GM13977 (cell line): ENCODE data around the gene APOA5.

ENCODE experiments used
- DNase-seq: peaks from one replicate; pipeline ENCODE4 v3.0.0; 2012; ENCODE audit warnings: low spot score
- CTCF ChIP-seq: IDR thresholded peaks from 2 replicates; pipeline ENCODE4 v1.5.1; 2012; ENCODE audit warnings: mild to moderate bottlenecking, control low read depth; ENCODE audit not compliant: insufficient read depth; ENCODE audit errors: extremely low read depth, missing control alignments
- in situ Hi-C: fragments of 300-500 bp; cut with MboI; formaldehyde crosslinking; loops from one replicate; pipeline ENCODE4 v1.12.0; 2022; ENCODE audit warnings: low sequenced_read_pairs, low pct_unique_long_range_greater_than_20kb, mixed read lengths, inconsistent platforms; ENCODE audit not compliant: unreplicated experiment

The APOA5 gene

GRCh38 chr11:116750070-116750718, 41.5 kb downstream of the APOA5 start:
- DNase-seq = no peak
- TF ChIP-seq CTCF = no peak
- in situ Hi-C loops = no loop called here

DNA sequence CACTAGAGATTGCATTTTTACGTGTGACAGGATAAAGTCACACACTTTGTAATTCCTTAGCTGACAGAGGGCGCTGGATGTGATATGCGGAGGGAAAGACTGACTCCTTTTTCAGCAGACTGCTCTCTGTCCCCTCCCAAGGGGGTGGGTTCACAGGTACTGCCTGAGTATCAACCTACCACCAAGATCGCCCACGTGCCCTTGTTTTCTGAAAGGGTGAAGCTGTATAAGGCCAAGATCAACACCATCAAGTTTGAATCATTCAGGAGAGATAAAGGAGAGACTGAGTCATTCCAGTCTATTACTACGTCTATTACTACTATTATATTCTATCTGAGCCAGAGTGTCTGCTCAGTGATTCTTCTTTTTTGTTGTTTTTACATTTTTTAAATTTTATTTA, 49.6 kb downstream of the APOA5 start:
- no peak for TF ChIP-seq CTCF
- in situ Hi-C loops = no loop called here
- no peak for DNase-seq

DNA sequence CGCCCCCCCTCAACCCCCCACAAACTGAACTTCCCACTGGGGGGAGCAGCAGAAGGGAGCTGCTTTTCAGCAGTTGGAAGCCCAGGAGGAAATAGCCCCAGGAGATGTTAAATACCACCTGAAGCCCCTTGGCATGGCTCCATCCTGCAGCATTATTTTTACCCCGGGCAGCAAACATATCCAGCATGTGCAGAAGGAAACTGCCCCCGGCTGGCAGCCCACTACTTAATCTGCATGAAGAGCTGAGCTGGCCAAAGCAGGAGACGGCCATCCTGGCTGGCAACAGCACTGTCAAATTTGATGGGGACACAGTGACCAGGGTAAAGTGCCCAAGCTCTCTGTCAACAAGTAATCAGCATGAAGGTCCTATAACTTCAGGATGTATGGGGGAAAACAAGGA, 50.9 kb downstream of the APOA5 start:
- TF ChIP-seq CTCF = no peak
- DNase-seq = no peak
- in situ Hi-C loops = no loop called here
